ENCODE data around the gene MATN4.

DNA sequence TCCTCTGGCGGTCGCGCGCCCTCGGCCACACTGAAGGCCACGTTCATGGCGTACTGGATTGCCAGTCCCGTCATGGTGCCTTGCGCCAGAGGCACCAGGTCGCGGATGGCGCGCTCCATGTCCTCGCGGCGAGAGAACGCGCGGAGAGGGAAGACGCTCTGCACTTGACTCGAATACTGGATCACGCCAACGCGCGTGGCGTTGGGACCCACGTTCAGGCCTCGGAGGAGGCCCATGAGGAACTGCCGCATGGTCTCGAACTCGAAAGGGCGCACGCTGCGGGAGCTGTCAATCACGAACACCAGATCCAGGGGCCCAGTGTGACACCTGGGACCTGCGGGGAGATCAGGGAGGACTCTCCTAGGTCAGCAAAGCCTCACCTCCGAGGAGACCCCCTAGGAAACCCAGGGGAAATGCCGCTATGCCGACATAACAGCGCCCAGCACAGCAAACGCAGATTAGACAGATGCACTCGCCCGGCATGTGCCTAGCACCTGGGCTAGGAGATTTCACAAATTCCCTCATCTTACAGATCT, 3.6 kb downstream of the MATN4 start:
- TF ChIP-seq, protein P1, sequence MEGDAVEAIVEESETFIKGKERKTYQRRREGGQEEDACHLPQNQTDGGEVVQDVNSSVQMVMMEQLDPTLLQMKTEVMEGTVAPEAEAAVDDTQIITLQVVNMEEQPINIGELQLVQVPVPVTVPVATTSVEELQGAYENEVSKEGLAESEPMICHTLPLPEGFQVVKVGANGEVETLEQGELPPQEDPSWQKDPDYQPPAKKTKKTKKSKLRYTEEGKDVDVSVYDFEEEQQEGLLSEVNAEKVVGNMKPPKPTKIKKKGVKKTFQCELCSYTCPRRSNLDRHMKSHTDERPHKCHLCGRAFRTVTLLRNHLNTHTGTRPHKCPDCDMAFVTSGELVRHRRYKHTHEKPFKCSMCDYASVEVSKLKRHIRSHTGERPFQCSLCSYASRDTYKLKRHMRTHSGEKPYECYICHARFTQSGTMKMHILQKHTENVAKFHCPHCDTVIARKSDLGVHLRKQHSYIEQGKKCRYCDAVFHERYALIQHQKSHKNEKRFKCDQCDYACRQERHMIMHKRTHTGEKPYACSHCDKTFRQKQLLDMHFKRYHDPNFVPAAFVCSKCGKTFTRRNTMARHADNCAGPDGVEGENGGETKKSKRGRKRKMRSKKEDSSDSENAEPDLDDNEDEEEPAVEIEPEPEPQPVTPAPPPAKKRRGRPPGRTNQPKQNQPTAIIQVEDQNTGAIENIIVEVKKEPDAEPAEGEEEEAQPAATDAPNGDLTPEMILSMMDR (IDR thresholded peaks at IDR 0.05) = no peak
- no peak for TF ChIP-seq POLR2A (IDR thresholded peaks at IDR 0.05)

Data from adrenal gland (tissue), 5 donors.